HG03039 (cell line): Measurements from ENCODE around the gene SIRT3.
A peak's percentile ranks its signal among the peaks of the same experiment; 100 is the strongest.

Experiments
- ATAC-seq: cut with Tn5 transposase; IDR thresholded peaks from one replicate; pipeline ENCODE4 v1.9.1; 2021; ENCODE audit warnings: mild to moderate bottlenecking, moderate library complexity; ENCODE audit not compliant: unreplicated experiment

SIRT3 gene

DNA sequence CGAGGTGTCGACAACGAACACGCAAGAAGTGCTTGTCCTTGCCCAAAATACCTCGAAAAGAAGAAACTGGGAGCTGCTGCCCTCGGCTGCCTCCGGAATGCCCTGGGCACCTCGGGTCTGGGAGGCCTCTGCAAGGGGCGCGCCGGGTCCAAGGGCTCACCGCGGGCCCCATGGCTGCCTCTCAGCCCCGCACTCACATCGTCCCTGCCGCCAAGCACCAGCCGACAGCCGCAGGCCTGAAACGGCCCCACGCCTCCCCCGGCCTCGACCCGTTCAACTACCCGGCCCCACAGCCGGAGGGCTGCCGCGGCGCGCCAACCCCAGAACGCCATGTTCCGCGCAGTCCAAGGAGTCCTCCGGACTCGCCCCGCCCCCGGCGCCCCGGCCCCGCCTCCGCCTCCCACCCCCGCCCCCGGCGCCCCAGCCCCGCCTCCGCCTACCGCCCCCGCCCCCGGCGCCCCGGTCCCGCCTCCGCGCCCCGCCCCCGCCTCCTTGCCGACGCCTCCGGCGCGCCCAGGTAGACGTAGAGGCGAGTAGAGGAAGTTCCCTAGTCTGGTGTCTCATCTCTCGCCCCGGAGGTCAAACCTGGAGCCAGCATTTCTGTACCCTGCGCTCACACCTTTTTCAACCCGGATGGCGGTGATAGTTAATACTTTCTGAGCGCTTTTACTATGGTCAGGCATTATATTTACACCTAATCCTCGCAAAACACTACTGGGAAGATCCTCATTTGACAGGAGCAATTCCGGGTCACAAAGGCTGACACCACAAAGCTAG lies at the start of gene SIRT3:
Gene SIRT3 (minus strand): TSS at position 346 of the 777 bp plus-strand sequence. CDS start 14 bp downstream, at position 332.
- ATAC-seq: peak; percentile 59

GRCh38 chr11:285894-286220 lies 49.7 kb upstream of the SIRT3 start:
- ATAC-seq: no peak

DNA sequence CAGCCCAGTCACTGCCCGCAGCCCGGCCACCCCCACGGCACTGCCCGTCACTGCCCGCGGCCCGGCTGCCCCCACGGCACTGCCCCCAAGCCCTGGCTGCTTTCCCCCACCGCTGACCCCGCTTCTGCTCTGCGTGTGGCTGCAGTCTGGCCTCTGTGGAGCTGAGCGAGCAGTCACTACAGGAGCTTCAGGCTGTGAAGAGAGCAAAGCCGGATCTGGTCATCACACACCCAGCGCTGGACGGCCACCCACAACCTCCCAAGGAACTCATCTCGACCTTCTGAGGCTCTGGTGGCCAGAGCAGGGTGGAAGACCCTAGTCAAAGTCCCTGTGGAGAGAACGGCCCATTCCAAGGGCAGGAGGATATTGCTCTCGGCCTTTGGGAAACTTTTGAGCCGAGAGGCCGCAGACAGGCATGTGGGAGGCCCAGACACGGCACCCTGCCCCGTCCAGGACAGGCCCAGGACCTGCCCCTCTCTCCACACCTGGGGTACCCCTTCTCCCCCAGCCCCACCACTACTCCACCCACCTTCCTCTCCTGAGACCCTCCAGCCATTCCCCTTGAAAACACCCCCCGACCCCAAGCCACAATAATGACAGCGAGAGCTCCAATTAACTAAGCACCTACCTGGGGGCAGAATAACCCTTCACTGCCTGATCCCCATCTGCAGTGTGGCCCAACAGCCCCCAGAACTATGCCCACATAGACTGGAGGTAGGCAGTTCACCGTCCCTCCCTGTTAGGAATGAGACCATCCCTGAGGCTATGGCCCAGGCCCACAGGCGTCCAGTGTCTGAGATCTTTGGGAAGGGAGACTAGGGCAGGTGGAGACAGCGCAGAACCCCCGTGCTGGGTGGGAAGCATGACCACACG lies 49.1 kb upstream of the SIRT3 start:
- no peak for ATAC-seq

DNA sequence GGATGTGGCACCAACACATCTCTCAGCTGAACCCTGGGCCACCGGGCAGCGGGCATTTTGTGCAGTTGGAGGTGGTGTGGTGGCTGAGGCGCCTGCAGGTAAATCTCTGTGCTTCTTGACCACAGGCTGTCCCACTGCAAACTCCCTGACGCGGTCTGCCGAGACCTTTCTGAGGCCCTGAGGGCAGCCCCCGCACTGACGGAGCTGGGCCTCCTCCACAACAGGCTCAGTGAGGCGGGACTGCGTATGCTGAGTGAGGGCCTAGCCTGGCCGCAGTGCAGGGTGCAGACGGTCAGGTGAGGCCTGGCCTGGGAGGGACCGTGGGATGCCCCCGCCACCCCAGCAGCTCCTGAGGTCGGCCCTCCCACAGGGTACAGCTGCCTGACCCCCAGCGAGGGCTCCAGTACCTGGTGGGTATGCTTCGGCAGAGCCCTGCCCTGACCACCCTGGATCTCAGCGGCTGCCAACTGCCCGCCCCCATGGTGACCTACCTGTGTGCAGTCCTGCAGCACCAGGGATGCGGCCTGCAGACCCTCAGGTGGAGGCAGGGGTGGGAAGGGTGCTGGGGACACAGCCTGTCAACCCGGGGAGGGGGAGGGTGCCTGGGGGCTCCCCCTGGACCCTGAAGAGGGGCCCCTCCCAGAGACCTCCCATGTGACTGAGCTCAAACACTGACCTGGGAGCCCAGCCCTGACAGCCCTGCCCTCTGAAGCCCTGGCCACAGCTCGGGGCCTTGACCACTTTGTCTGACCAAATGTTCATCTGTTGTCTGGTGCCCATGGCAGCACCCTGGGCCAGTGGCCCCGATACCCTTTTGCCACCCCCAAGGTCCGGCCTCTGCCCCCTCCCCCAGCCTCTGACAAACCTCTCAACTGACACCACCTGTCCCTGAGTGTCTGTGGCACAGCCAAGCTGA lies 48.2 kb upstream of the SIRT3 start:
- ATAC-seq: no peak

- no peak for ATAC-seq
These were observed 47.4 kb upstream of the SIRT3 start for GRCh38 chr11:283405-284104.

DNA sequence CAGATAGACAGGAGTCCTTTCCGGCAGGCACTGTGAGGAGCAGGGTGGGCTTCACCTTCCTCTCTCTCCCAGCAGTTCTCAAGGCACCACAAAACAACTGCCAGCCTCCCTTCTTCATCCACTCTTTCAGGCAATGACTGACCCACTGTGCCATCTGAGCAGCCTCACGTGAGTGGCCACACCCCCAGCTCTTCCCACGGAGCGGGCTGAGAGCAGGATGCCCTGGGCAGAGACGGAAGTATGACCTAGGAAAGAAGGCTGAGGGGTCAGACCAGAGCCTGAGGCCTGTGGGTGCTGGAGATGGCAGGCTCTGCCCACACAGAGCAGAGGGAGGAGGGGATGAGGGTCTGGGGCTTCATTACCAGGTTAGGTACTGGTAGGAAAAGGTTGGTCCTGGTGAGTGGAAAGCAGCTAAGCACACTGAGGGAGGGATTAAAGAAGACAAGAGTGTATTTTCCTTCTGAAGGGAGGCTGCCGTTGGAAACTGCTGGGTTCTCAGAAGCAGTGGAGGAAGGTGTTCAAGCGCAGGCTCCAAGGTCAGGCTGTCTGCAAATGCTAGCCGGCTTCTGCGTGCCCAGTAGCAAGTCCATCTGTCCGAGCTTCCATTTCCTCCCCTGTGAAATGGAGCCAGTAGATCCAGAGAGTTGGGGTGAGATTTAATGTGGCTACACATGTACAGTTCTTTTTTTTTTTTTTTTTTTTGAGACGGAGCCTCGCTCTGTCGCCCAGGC lies 46.7 kb upstream of the SIRT3 start:
- ATAC-seq: no peak

- ATAC-seq: no peak
These were observed 46.0 kb upstream of the SIRT3 start for GRCh38 chr11:282171-282570.

GRCh38 chr11:281486-282161 lies 45.5 kb upstream of the SIRT3 start:
- no peak for ATAC-seq

- no peak for ATAC-seq
These were observed 44.8 kb upstream of the SIRT3 start for GRCh38 chr11:280706-281485.

DNA sequence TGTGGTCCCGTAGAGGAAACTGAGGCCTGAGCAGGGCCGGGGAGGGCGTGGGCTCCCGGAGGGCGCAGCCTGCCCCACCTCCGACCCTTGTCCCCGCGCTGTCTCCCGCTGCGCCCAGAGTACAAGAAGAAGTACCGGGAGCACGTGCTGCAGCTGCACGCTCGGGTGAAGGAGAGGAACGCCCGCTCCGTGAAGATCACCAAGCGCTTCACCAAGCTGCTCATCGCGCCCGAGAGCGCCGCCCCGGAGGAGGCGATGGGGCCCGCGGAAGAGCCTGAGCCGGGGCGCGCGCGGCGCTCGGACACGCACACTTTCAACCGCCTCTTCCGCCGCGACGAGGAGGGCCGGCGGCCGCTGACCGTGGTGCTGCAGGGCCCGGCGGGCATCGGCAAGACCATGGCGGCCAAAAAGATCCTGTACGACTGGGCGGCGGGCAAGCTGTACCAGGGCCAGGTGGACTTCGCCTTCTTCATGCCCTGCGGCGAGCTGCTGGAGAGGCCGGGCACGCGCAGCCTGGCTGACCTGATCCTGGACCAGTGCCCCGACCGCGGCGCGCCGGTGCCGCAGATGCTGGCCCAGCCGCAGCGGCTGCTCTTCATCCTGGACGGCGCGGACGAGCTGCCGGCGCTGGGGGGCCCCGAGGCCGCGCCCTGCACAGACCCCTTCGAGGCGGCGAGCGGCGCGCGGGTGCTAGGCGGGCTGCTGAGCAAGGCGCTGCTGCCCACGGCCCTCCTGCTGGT lies 44.0 kb upstream of the SIRT3 start:
- no peak for ATAC-seq

DNA sequence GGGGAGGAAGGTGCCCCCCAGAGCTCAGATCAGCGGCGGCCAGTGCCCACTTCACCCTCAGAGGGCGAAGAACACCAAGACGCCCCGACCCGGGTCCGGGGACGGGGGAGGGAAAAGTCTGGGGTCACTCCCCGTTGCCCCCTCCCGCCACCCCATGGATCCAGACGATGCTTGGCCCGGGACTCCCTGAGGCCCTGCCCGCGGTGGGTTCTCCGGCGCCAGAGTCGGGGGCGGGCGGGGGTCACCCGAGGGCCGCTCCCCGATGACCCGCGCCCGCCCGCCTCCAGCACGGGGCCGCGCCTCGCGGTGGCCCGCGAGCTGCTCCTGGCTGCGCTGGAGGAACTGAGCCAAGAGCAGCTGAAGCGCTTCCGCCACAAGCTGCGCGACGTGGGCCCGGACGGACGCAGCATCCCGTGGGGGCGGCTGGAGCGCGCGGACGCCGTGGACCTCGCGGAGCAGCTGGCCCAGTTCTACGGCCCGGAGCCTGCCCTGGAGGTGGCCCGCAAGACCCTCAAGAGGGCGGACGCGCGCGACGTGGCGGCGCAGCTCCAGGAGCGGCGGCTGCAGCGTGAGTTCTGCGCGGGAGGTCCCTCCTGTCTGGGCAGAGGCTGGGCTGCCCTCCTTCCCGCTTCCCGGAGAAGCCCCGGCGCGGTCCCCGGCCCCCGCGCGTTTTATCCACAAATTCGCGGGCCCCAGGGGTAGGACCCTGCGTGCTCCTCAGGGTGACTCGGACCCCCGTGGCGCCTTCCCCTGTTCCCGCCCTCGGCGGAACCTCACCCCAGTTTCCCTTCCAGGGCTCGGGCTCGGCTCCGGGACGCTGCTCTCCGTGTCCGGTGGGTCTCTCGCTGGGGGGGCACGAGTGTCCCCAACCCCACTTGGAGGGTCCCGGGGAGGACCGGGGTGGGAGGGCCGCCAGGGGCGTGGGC lies 43.2 kb upstream of the SIRT3 start:
- no peak for ATAC-seq

GRCh38 chr11:278001-278951 lies 42.1 kb upstream of the SIRT3 start, which contains the start of gene NLRP6:
NLRP6 (plus strand) TSS chr11:278407; CDS start chr11:278570, 163 bp downstream.
- ATAC-seq: no peak

- no peak for ATAC-seq
These were observed 40.1 kb upstream of the SIRT3 start for GRCh38 chr11:276219-276618.

- ATAC-seq: no peak
These were observed 36.7 kb upstream of the SIRT3 start for GRCh38 chr11:272931-273198.

DNA sequence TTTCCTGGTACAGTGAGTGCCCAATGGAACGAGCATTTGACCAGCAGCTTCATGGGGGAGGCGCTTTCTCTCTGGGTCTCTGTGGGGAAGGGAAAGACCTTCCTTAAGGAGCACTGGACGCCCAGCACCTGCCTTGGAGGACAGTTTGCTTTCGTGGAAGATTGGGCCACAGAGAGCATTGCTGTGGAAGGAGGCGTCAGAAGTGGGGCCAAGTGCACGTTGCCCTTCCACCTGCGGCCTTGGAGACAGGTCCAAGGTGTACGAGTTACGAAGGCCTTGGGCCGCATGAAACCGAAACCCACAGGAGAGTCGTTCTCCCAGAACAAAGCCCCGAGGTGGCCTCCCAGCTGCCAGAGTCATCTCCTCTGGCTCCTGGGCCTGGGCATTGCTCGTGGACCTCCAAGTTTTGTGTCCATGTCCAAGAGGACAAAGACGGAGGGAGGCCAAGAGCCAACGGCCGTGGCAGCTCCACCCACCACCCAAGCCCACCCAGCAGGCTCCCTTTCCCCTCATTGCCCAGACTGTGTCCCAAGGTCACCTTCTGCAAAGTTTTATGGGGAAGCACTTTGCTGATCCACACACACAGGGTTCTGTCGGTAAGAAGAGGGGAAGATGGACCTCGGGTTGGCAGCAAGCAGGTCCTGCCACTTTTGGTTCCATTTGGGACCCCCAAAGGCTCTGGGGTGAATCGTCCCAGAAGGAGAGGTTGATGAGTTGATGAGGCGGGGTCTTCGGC lies 36.2 kb upstream of the SIRT3 start:
- no peak for ATAC-seq
